Neuronal stem cell (in vitro differentiated cells): ENCODE data around the gene PPP1R15B.
"Not testable (repeated sequence)": the region's sequence is repeated elsewhere in the genome, so short reads cannot be mapped to it uniquely, and the experiment has no call there.

Experiments used
- DNase-seq: peaks from one replicate; pipeline ENCODE4 v3.0.0-alpha.2; 2013; ENCODE audit warnings: low spot score
- H2AFZ ChIP-seq: one replicate; pipeline ENCODE4 v1.6.1; 2013; ENCODE audit warnings: mild to moderate bottlenecking, low read length, inconsistent platforms
- H2AK5ac ChIP-seq: 2 replicates; pipeline ENCODE4 v1.6.1; 2013; ENCODE audit warnings: low read depth, mild to moderate bottlenecking, inconsistent platforms, low read length, moderate library complexity, mixed read lengths
- H2BK120ac ChIP-seq: 2 replicates; pipeline ENCODE4 v1.6.1; 2013; ENCODE audit warnings: low read depth, mild to moderate bottlenecking, inconsistent platforms, low read length, moderate library complexity, mixed read lengths
- H2BK12ac ChIP-seq: one replicate; pipeline ENCODE4 v1.6.1; 2013; ENCODE audit warnings: low read length, inconsistent platforms
- H2BK15ac ChIP-seq: 2 replicates; pipeline ENCODE4 v1.6.1; 2013; ENCODE audit warnings: mild to moderate bottlenecking, low read length, inconsistent platforms, mixed read lengths
- H2BK5ac ChIP-seq: one replicate; pipeline ENCODE4 v1.6.1; 2013; ENCODE audit warnings: inconsistent platforms, mild to moderate bottlenecking, low read length, moderate library complexity
- H3K14ac ChIP-seq: one replicate; pipeline ENCODE4 v1.6.1; 2013; ENCODE audit warnings: low read length, inconsistent platforms
- H3K18ac ChIP-seq: 2 replicates; pipeline ENCODE4 v1.6.1; 2013; ENCODE audit warnings: low read length, inconsistent platforms
- H3K23ac ChIP-seq: 2 replicates; pipeline ENCODE4 v1.6.1; 2013; ENCODE audit warnings: low read depth, mild to moderate bottlenecking, mixed read lengths, low read length, inconsistent platforms; ENCODE audit not compliant: poor library complexity
- H3K27ac ChIP-seq: replicated peaks from 3 replicates; pipeline ENCODE4 v1.5.1; 2013; ENCODE audit warnings: low read length, inconsistent platforms
- H3K27me3 ChIP-seq, 3 experiments: 2 replicates each; pipeline ENCODE4 v1.6.1; 2013; ENCODE audit warnings: low read length in 3 of 3, mild to moderate bottlenecking in 2 of 3, inconsistent platforms in 1 of 3, low read depth in 1 of 3, mixed read lengths in 1 of 3, moderate library complexity in 1 of 3; ENCODE audit not compliant: control insufficient read depth in 3 of 3, insufficient read depth in 3 of 3
- H3K36me3 ChIP-seq, 2 donors: replicated peaks in 1 of 2; 2 replicates each; pipeline ENCODE4 v1.6.1; 2013; ENCODE audit warnings: low read length in 2 of 2; ENCODE audit not compliant: control insufficient read depth in 2 of 2, insufficient read depth in 2 of 2
- H3K4ac ChIP-seq: 2 replicates; pipeline ENCODE4 v1.6.1; 2013; ENCODE audit warnings: inconsistent platforms, mild to moderate bottlenecking, low read length, moderate library complexity
- H3K4me1 ChIP-seq, 2 donors: 1 replicate in 1 of 2; 2 replicates in 1 of 2; pipeline ENCODE4 v1.6.1; 2013; ENCODE audit warnings: low read length in 2 of 2, low read depth in 1 of 2; ENCODE audit not compliant: control insufficient read depth in 2 of 2, insufficient read depth in 1 of 2
- H3K4me2 ChIP-seq: one replicate; pipeline ENCODE4 v1.6.1; 2013; ENCODE audit warnings: mild to moderate bottlenecking, low read length, inconsistent platforms; ENCODE audit not compliant: insufficient read depth, poor library complexity, severe bottlenecking
- H3K4me3 ChIP-seq, 2 donors: 2 replicates each; pipeline ENCODE4 v1.5.1; 2013; ENCODE audit warnings: low read length in 2 of 2, mild to moderate bottlenecking in 2 of 2, inconsistent platforms in 1 of 2, moderate library complexity in 1 of 2
- H3K79me1 ChIP-seq: one replicate; pipeline ENCODE4 v1.6.1; 2013; ENCODE audit warnings: low read depth, mild to moderate bottlenecking, inconsistent platforms, low read length, moderate library complexity
- H3K9ac ChIP-seq: one replicate; pipeline ENCODE4 v1.6.1; 2013; ENCODE audit warnings: mild to moderate bottlenecking, low read depth, low read length, inconsistent platforms; ENCODE audit not compliant: poor library complexity
- H3K9me3 ChIP-seq, 2 donors: replicated peaks in 1 of 2; 2 replicates each; pipeline versions ENCODE3 to v1.6.1; 2013; ENCODE audit warnings: low read length in 2 of 2, mild to moderate bottlenecking in 2 of 2, inconsistent platforms in 1 of 2, low read depth in 1 of 2, mixed read lengths in 1 of 2, moderate library complexity in 1 of 2; ENCODE audit not compliant: control insufficient read depth in 2 of 2, insufficient read depth in 1 of 2
- H4K8ac ChIP-seq: one replicate; pipeline ENCODE4 v1.6.1; 2013; ENCODE audit warnings: low read depth, mild to moderate bottlenecking, inconsistent platforms, low read length, moderate library complexity
- H4K91ac ChIP-seq: one replicate; pipeline ENCODE4 v1.6.1; 2013; ENCODE audit warnings: low read length, low read depth, mild to moderate bottlenecking, inconsistent platforms; ENCODE audit not compliant: poor library complexity
- WGBS, 2 donors: extraction: QIAGEN DNeasy Blood & Tissue Kit; methylation state at CpG; one replicate each; pipeline ENCODE4 v1.1.7; 2013; ENCODE audit warnings: missing lambda C conversion rate in 2 of 2, mixed read lengths in 1 of 2; ENCODE audit not compliant: insufficient read length in 2 of 2, insufficient replicate concordance in 1 of 2; ENCODE audit errors: extremely low coverage in 2 of 2; 5-methylcytosine and 5-hydroxymethylcytosine counted together

The PPP1R15B gene

GRCh38 chr1:204422061-204422705 lies 10.6 kb upstream of the PPP1R15B start:
- not testable (repeated sequence) for H2BK5ac ChIP-seq, H2BK15ac ChIP-seq, H3K18ac ChIP-seq, H2AK5ac ChIP-seq, H4K8ac ChIP-seq, H2BK12ac ChIP-seq, H3K4me2 ChIP-seq, H4K91ac ChIP-seq, H3K14ac ChIP-seq, H3K4ac ChIP-seq, H3K4me3 ChIP-seq, H3K79me1 ChIP-seq, H3K9me3 ChIP-seq, H2BK120ac ChIP-seq, H3K27me3 ChIP-seq, H2AFZ ChIP-seq, H3K27ac ChIP-seq, H3K9ac ChIP-seq, DNase-seq, H3K23ac ChIP-seq
- H3K36me3 ChIP-seq, result peaks cover 17 to 61% of the 10 kb centered on the region in 2 donors
- WGBS, 2 donors, result no CpG with 5 or more reads among the region's 8 CpGs
- peaks cover 0 to 13% of the 10 kb centered on the region in 2 donors for H3K4me1 ChIP-seq

- H3K23ac ChIP-seq, result no peak overlapping the region
Measured at GRCh38 chr1:204421441-204421840, 9.8 kb upstream of the PPP1R15B start.

GRCh38 chr1:204420039-204421004 lies 8.7 kb upstream of the PPP1R15B start:
- Histone ChIP-seq H3K79me1 (no peaks in the 10 kb centered on the region), H3K9me3 (no peaks in the 10 kb centered on the region), H3K27ac (no peak overlapping the region), H3K18ac (no peak overlapping the region), H3K23ac (no peak overlapping the region), H2BK120ac (no peak overlapping the region), H3K27me3 (no peaks in the 10 kb centered on the region), H4K91ac (no peak overlapping the region), H2BK5ac (no peak overlapping the region), H3K36me3 (peaks cover 11 to 43% of the 10 kb centered on the region in 2 donors), H3K9ac (no peak overlapping the region), H2AFZ (no peak overlapping the region), H3K4me1 (peaks cover 0 to 15% of the 10 kb centered on the region in 2 donors), H2BK12ac (no peak overlapping the region), H3K14ac (no peak overlapping the region), H2AK5ac (no peak overlapping the region), H3K4me3 (no peak overlapping the region), H4K8ac (no peak overlapping the region), H2BK15ac (no peak overlapping the region), H3K4ac (no peak overlapping the region), H3K4me2 (no peak overlapping the region)
- DNase-seq, result no peak
- no CpG with 5 or more reads among the region's 7 CpGs for WGBS, 2 donors

More at GRCh38 chr1:204421441-204421840, 9.8 kb upstream of the PPP1R15B start:
- H3K9ac ChIP-seq, result no peak overlapping the region
- no peaks in the 10 kb centered on the region for H3K27me3 ChIP-seq
- H2BK120ac ChIP-seq, result no peak overlapping the region
- H3K18ac ChIP-seq, result no peak overlapping the region
- H4K8ac ChIP-seq, result no peak overlapping the region
- no peak overlapping the region for H2AFZ ChIP-seq
- H2AK5ac ChIP-seq, result no peak overlapping the region
- H3K4ac ChIP-seq, result no peak overlapping the region
- H2BK15ac ChIP-seq, result no peak overlapping the region
- no peak for DNase-seq
- H3K9me3 ChIP-seq, result no peaks in the 10 kb centered on the region
- no peak overlapping the region for H2BK12ac ChIP-seq
- H3K4me2 ChIP-seq, result no peak overlapping the region
- no peak overlapping the region for H4K91ac ChIP-seq
- H3K27ac ChIP-seq, result no peak overlapping the region
- no peak overlapping the region for H3K4me3 ChIP-seq
- no peaks in the 10 kb centered on the region for H3K79me1 ChIP-seq
- H3K36me3 ChIP-seq, result peaks cover 14 to 54% of the 10 kb centered on the region in 2 donors
- no CpG with 5 or more reads among the region's 1 CpG for WGBS, 2 donors
- H3K14ac ChIP-seq, result no peak overlapping the region
- H2BK5ac ChIP-seq, result no peak overlapping the region
- peaks cover 0 to 15% of the 10 kb centered on the region in 2 donors for H3K4me1 ChIP-seq

- Histone ChIP-seq H4K91ac (no peak overlapping the region), H3K79me1 (no peaks in the 10 kb centered on the region), H2BK12ac (no peak overlapping the region), H3K18ac (no peak overlapping the region), H3K4me3 (no peak overlapping the region), H2AK5ac (no peak overlapping the region), H2BK5ac (no peak overlapping the region), H3K4me1 (peaks cover 0 to 15% of the 10 kb centered on the region in 2 donors), H3K23ac (no peak overlapping the region), H3K4ac (no peak overlapping the region), H2BK15ac (no peak overlapping the region), H3K36me3 (peaks cover 4 to 30% of the 10 kb centered on the region in 2 donors), H3K27me3 (no peaks in the 10 kb centered on the region), H3K27ac (no peak overlapping the region), H4K8ac (no peak overlapping the region), H3K4me2 (no peak overlapping the region), H3K9me3 (no peaks in the 10 kb centered on the region), H2BK120ac (no peak overlapping the region), H3K14ac (no peak overlapping the region), H2AFZ (no peak overlapping the region), H3K9ac (no peak overlapping the region)
- no peak for DNase-seq
Measured at GRCh38 chr1:204419064-204419403, 7.4 kb upstream of the PPP1R15B start.
